Smooth muscle cell (in vitro differentiated cells): ENCODE data around the gene ARPC5L. TPM values are rescaled to one million over a fixed set of nuclear protein-coding genes. Genes with fewer than 3 reads are reported as not detected.

Experiments used
- DNase-seq: peaks from one replicate; lab custom pipeline; 2025; ENCODE audit not compliant: unreplicated experiment; lab: John Stamatoyannopoulos, UW
- H2AFZ ChIP-seq: fragments of 200-600 bp; sonication (generic); 2 replicates; pipeline ENCODE4 v1.6.0; 2016; ENCODE audit warnings: antibody characterized with exemption, low read depth, mild to moderate bottlenecking
- H3F3A ChIP-seq: fragments of 200-600 bp; sonication (generic); 2 replicates; pipeline ENCODE4 v1.6.0; 2017; ENCODE audit warnings: antibody characterized with exemption, low read depth
- H3K27ac ChIP-seq: fragments of 200-600 bp; sonication (generic); 2 replicates; pipeline ENCODE4 v1.5.1; 2016; ENCODE audit warnings: low read depth, mild to moderate bottlenecking
- H3K27me3 ChIP-seq: fragments of 200-600 bp; sonication (generic); 2 replicates; pipeline ENCODE4 v1.6.1; 2016; ENCODE audit warnings: low read depth, mild to moderate bottlenecking
- H3K36me3 ChIP-seq: fragments of 200-600 bp; sonication (generic); 2 replicates; pipeline ENCODE4 v1.5.1; 2016; ENCODE audit warnings: low read depth
- H3K4me1 ChIP-seq: fragments of 200-600 bp; sonication (generic); 2 replicates; pipeline ENCODE4 v1.5.1; 2016; ENCODE audit warnings: low read depth
- H3K4me2 ChIP-seq: fragments of 200-600 bp; sonication (generic); 2 replicates; pipeline ENCODE4 v1.6.0; 2016; ENCODE audit warnings: mild to moderate bottlenecking
- H3K4me3 ChIP-seq: fragments of 200-600 bp; sonication (generic); 2 replicates; pipeline ENCODE4 v1.5.1; 2016; ENCODE audit warnings: mild to moderate bottlenecking
- H3K79me2 ChIP-seq: fragments of 200-600 bp; sonication (generic); 2 replicates; pipeline ENCODE4 v1.6.0; 2016; ENCODE audit warnings: low read depth, mild to moderate bottlenecking
- H3K9ac ChIP-seq: fragments of 200-600 bp; sonication (generic); 2 replicates; pipeline ENCODE4 v1.6.0; 2016; ENCODE audit warnings: low read depth
- H3K9me3 ChIP-seq: fragments of 200-600 bp; sonication (generic); replicated peaks from 2 replicates; pipeline ENCODE4 v1.5.1; 2016; ENCODE audit warnings: low read depth
- H4K20me1 ChIP-seq: fragments of 200-600 bp; sonication (generic); 2 replicates; pipeline ENCODE4 v1.6.0; 2016; ENCODE audit warnings: low read depth
- CTCF ChIP-seq: fragments of 200-600 bp; sonication (generic); IDR thresholded peaks from 2 replicates; pipeline ENCODE4 v1.5.1; 2017; ENCODE audit warnings: borderline replicate concordance, mild to moderate bottlenecking, antibody characterized with exemption; ENCODE audit not compliant: insufficient read depth, poor library complexity, severe bottlenecking
- WGBS: methylation state at CpG from one replicate; pipeline ENCODE4 v1.1.7; 2016; ENCODE audit warnings: low lambda C conversion rate; 5-methylcytosine and 5-hydroxymethylcytosine counted together
- polyA plus RNA-seq: library from polyadenylated mRNA; unstranded; fragments of >200 nt; fragmentation: Nextera tagmentation; extraction: Ambion mirVana; gene quantifications from 2 replicates; pipeline ENCODE4 v1.2.1, GENCODE V29; 2016
- total RNA-seq: library from RNA; depleted of rRNA; stranded (reverse); fragments of >200 nt; gene quantifications from 2 replicates; pipeline ENCODE4 v1.2.3, GENCODE V29; 2014

The ARPC5L gene
- total and polyA plus RNA-seq, 2 experiments from 2014 or later: 20.9 to 69.8 TPM

- no peak overlapping the region for H3K4me2 ChIP-seq
- no peaks in the 10 kb centered on the region for H3K9me3 ChIP-seq
- TF ChIP-seq CTCF: no peak
- no peak for DNase-seq
- peaks cover 26% of the 10 kb centered on the region for H3F3A ChIP-seq
- H3K27me3 ChIP-seq: no peaks in the 10 kb centered on the region
- H3K79me2 ChIP-seq: peaks cover 31% of the 10 kb centered on the region
- peaks cover 56% of the 10 kb centered on the region for H4K20me1 ChIP-seq
- no peak overlapping the region for H2AFZ ChIP-seq
- WGBS: 97% methylated on average over 24 of the region's 24 CpGs
- peaks cover 14% of the 10 kb centered on the region for H3K4me1 ChIP-seq
- H3K4me3 ChIP-seq: no peak overlapping the region
- H3K36me3 ChIP-seq: peaks cover 4% of the 10 kb centered on the region
- no peak overlapping the region for H3K27ac ChIP-seq
- H3K9ac ChIP-seq: no peak overlapping the region
These were observed 4.3 kb upstream of the ARPC5L start for GRCh38 chr9:124857533-124858162.

- Histone ChIP-seq H3K9ac (no peak overlapping the region), H3K27ac (no peak overlapping the region), H3K4me3 (no peak overlapping the region), H3K36me3 (peaks cover 4% of the 10 kb centered on the region), H3K27me3 (no peaks in the 10 kb centered on the region), H3K9me3 (no peaks in the 10 kb centered on the region), H3F3A (peaks cover 24% of the 10 kb centered on the region), H3K79me2 (peaks cover 31% of the 10 kb centered on the region), H4K20me1 (peaks cover 56% of the 10 kb centered on the region), H3K4me1 (peaks cover 18% of the 10 kb centered on the region), H3K4me2 (no peak overlapping the region), H2AFZ (no peak overlapping the region)
- 94% methylated on average over 9 of the region's 9 CpGs for WGBS
- no peak for DNase-seq
- no peak for TF ChIP-seq CTCF
These were observed 3.4 kb upstream of the ARPC5L start for GRCh38 chr9:124858330-124859046.

- peak overlapping the region; percentile 97 for H3K4me3 ChIP-seq
- H3K9me3 ChIP-seq: no peaks in the 10 kb centered on the region
- peaks cover 18% of the 10 kb centered on the region for H3K4me1 ChIP-seq
- H4K20me1 ChIP-seq: peaks cover 56% of the 10 kb centered on the region
- peak overlapping the region; percentile 96 for H3K27ac ChIP-seq
- H2AFZ ChIP-seq: no peak overlapping the region
- peak overlapping the region; percentile 95 for H3K4me2 ChIP-seq
- H3K36me3 ChIP-seq: peaks cover 4% of the 10 kb centered on the region
- peaks cover 31% of the 10 kb centered on the region for H3K79me2 ChIP-seq
- H3K27me3 ChIP-seq: no peaks in the 10 kb centered on the region
- peak overlapping the region; percentile 95 for H3K9ac ChIP-seq
- no peak for TF ChIP-seq CTCF
- H3F3A ChIP-seq: peaks cover 15% of the 10 kb centered on the region
- WGBS: 77% methylated on average over 10 of the region's 10 CpGs
- DNase-seq: no peak
These were observed 1.9 kb upstream of the ARPC5L start for GRCh38 chr9:124859803-124860581.
